GM18907 (cell line): Measurements from ENCODE around the gene TANGO6.
"Not testable (repeated sequence)": the region's sequence is repeated elsewhere in the genome, so short reads cannot be mapped to it uniquely, and the experiment has no call there.

Experiments
- ATAC-seq: cut with Tn5 transposase; IDR thresholded peaks from one replicate; pipeline ENCODE4 v1.9.1; 2021; ENCODE audit warnings: mild to moderate bottlenecking, moderate library complexity; ENCODE audit not compliant: unreplicated experiment

Gene TANGO6

GRCh38 chr16:69114346-69114975 is 271.1 kb downstream of the TANGO6 start:
- no peak for ATAC-seq

- no peak for ATAC-seq
Observed at GRCh38 chr16:69114976-69115355, 271.6 kb downstream of the TANGO6 start.

- no peak for ATAC-seq
Observed at GRCh38 chr16:69115361-69115760, 272.0 kb downstream of the TANGO6 start.

GRCh38 chr16:69115837-69116236 is 272.5 kb downstream of the TANGO6 start:
- ATAC-seq = no peak

GRCh38 chr16:69116256-69116875 is 273.0 kb downstream of the TANGO6 start:
- ATAC-seq = no peak

GRCh38 chr16:69116906-69117305 is 273.6 kb downstream of the TANGO6 start:
- no peak for ATAC-seq

- ATAC-seq = no peak
Observed at GRCh38 chr16:69118468-69118867, 275.1 kb downstream of the TANGO6 start.

- no peak for ATAC-seq
Observed at GRCh38 chr16:69118994-69119393, 275.7 kb downstream of the TANGO6 start.

GRCh38 chr16:69119536-69119935 is 276.2 kb downstream of the TANGO6 start:
- ATAC-seq = no peak

GRCh38 chr16:69120096-69120664 is 276.8 kb downstream of the TANGO6 start:
- no peak for ATAC-seq

GRCh38 chr16:69123910-69124309 is 280.6 kb downstream of the TANGO6 start:
- ATAC-seq = peak; percentile 46

GRCh38 chr16:69124406-69124805 is 281.1 kb downstream of the TANGO6 start:
- ATAC-seq = not testable (repeated sequence)

GRCh38 chr16:69124961-69125360 is 281.6 kb downstream of the TANGO6 start:
- not testable (repeated sequence) for ATAC-seq

GRCh38 chr16:69126221-69126620 is 282.9 kb downstream of the TANGO6 start:
- ATAC-seq = no peak

GRCh38 chr16:69126801-69127200 is 283.5 kb downstream of the TANGO6 start:
- not testable (repeated sequence) for ATAC-seq

- ATAC-seq = no peak
Observed at GRCh38 chr16:69127966-69128510, 284.7 kb downstream of the TANGO6 start.

- ATAC-seq = no peak
Observed at GRCh38 chr16:69130461-69130860, 287.1 kb downstream of the TANGO6 start.

- no peak for ATAC-seq
Observed at GRCh38 chr16:69131167-69131838, 288.0 kb downstream of the TANGO6 start.

GRCh38 chr16:69131839-69132423 is 288.6 kb downstream of the TANGO6 start:
- peak; percentile 39 for ATAC-seq

- peak; percentile 82 for ATAC-seq
Observed at GRCh38 chr16:69132424-69133252, 289.3 kb downstream of the TANGO6 start, which contains the start of the genes CHTF8 and UTP4. Gene CHTF8 (minus strand): TSS chr16:69132588. CDS start chr16:69121458, 11,130 bp downstream. Gene UTP4 (plus strand): TSS chr16:69132649. CDS start chr16:69133460, 811 bp downstream.
